H1 (cell line): ENCODE measurements around the gene EPHB1. TPM values are rescaled to one million over a fixed set of nuclear protein-coding genes. Genes with fewer than 3 reads are reported as not detected.

Source experiments
- BCL11A ChIP-seq, 2 experiments: IDR thresholded peaks; one replicate each; pipeline ENCODE4 v1.6.1; 2011; ENCODE audit warnings: low read depth in 2 of 2, low read length in 2 of 2, mild to moderate bottlenecking in 2 of 2
- CTCF ChIP-seq, 3 experiments: IDR thresholded peaks; 1 replicate in 2 of 3; 2 replicates in 1 of 3; pipeline versions ENCODE4 v1.5.1 to v1.6.1; 2011; ENCODE audit warnings: low read length in 3 of 3, mild to moderate bottlenecking in 3 of 3, inconsistent platforms in 2 of 3, low read depth in 1 of 3, moderate library complexity in 1 of 3; ENCODE audit not compliant: insufficient read depth in 1 of 3; ENCODE audit errors: control extremely low read depth in 1 of 3
- POLR2A ChIP-seq, 2 experiments: IDR thresholded peaks; 1 replicate in 1 of 2; 2 replicates in 1 of 2; pipeline ENCODE4 v1.6.1; 2011; ENCODE audit warnings: low read depth in 2 of 2, low read length in 2 of 2, mild to moderate bottlenecking in 2 of 2; ENCODE audit errors: control extremely low read depth in 1 of 2
- RBBP5 ChIP-seq: IDR thresholded peaks from 2 replicates; pipeline ENCODE4 v1.7.1; 2012; ENCODE audit warnings: low read depth, mild to moderate bottlenecking, inconsistent platforms, low read length, moderate library complexity, borderline replicate concordance
- SAP30 ChIP-seq: fragments of 300-600 bp; sonication (generic); IDR thresholded peaks from 2 replicates; pipeline ENCODE4 v1.7.1; 2012; ENCODE audit warnings: low read length, moderate library complexity, mild to moderate bottlenecking, inconsistent platforms; ENCODE audit not compliant: insufficient read depth, insufficient replicate concordance
- polyA plus RNA-seq, 7 experiments: library from polyadenylated mRNA; depleted of rRNA in 3 of 7; stranded (reverse) in 5 of 7; unstranded in 2 of 7; fragments of >200 nt in 5 of 7; fragments of 200-250 nt in 2 of 7; gene quantifications; 1 replicate in 5 of 7; 2 replicates in 1 of 7; 4 replicates in 1 of 7; pipeline versions ENCODE4 v1.2.1 to v1.2.3, GENCODE V29; 2011 to 2013; ENCODE audit warnings: missing spikeins in 2 of 7, mixed read lengths in 2 of 7
- total RNA-seq: library from RNA; stranded (reverse); fragmentation: NEBNext Ultra II Directional; extraction: Animal tissue kit (Norgen Biotek cat#: 25700); gene quantifications from 2 replicates; pipeline ENCODE4 v1.2.1, GENCODE V29; 2021

Gene EPHB1
- total and polyA plus RNA-seq, 2 of the 8 experiments (the other 6 are each of a cell fraction or from before 2014, with no cell fraction given), result 3.5 to 5.9 TPM

GRCh38 chr3:135262441-135262840 lies 467.4 kb downstream of the EPHB1 start (continued):
- no peak for TF ChIP-seq CTCF (IDR thresholded peaks at IDR 0.05; ENCODE audit: control extremely low read depth in 1 of 3, insufficient read depth in 1 of 3, low read depth in 1 of 3, low read length in 3 of 3)
- TF ChIP-seq SAP30, result no peak
- no peak for TF ChIP-seq RBBP5
- TF ChIP-seq POLR2A (IDR thresholded peaks at IDR 0.05; ENCODE audit: control extremely low read depth in 1 of 2, low read depth in 2 of 2, low read length in 2 of 2), result no peak
- no peak for TF ChIP-seq BCL11A (IDR thresholded peaks at IDR 0.05; ENCODE audit: low read depth in 2 of 2, low read length in 2 of 2)
